GM12873 (cell line): ENCODE measurements around the gene LAMTOR3.

Experiments
- CTCF ChIP-seq: IDR thresholded peaks from 2 replicates; pipeline ENCODE4 v1.5.1; 2012; ENCODE audit warnings: low read depth, mild to moderate bottlenecking, moderate library complexity, low read length, control low read depth; ENCODE audit not compliant: insufficient read depth; ENCODE audit errors: missing control alignments

LAMTOR3 gene

GRCh38 chr4:99894161-99894997 is at the start of gene LAMTOR3:
TSS of gene LAMTOR3 (minus strand) at chr4:99894427. CDS start at chr4:99893963, 464 bp downstream.
- TF ChIP-seq CTCF: no peak

GRCh38 chr4:99938243-99938753 is 44.1 kb upstream of the LAMTOR3 start:
- TF ChIP-seq CTCF: no peak

- no peak for TF ChIP-seq CTCF
These were observed 40.7 kb upstream of the LAMTOR3 start for GRCh38 chr4:99934891-99935290.

GRCh38 chr4:99927566-99927965 is 33.3 kb upstream of the LAMTOR3 start:
- TF ChIP-seq CTCF: no peak

GRCh38 chr4:99921174-99921573 is 26.9 kb upstream of the LAMTOR3 start:
- no peak for TF ChIP-seq CTCF

- TF ChIP-seq CTCF: no peak
These were observed 24.4 kb upstream of the LAMTOR3 start for GRCh38 chr4:99918656-99919055.

- TF ChIP-seq CTCF: no peak
These were observed 23.3 kb upstream of the LAMTOR3 start for GRCh38 chr4:99917575-99917974.
